Activated CD8-positive, alpha-beta memory T cell treated with anti-CD3 and anti-CD28 coated beads, Interleukin-2, amount 10 ng/mL, durations not matched to agents 7 days and 5 days (primary cell): ENCODE data around the gene GSAP. TPM values are rescaled to one million over a fixed set of nuclear protein-coding genes. Genes with fewer than 3 reads are reported as not detected.

ENCODE experiments used
- ATAC-seq: fragments of 150-1000 bp; cut with Tn5 transposase; one replicate; pipeline ENCODE4 v1.10.0; 2021; ENCODE audit warnings: moderate library complexity
- CTCF ChIA-PET: fragments of 350-600 bp; sonication (Branson Sonifier 250); formaldehyde crosslinking; loops from one replicate; lab custom pipeline; 2021; ENCODE audit warnings: antibody characterized with exemption; lab: Charles Lee
- DNase-seq: peaks from one replicate; pipeline ENCODE4 v3.0.0-alpha.2; 2020
- H3K27ac Mint-ChIP-seq: one replicate; pipeline ENCODE4 v1.8.0; 2021; ENCODE audit warnings: mild to moderate bottlenecking, mixed read lengths
- H3K27me3 Mint-ChIP-seq: one replicate; pipeline ENCODE4 v1.8.0; 2021; ENCODE audit warnings: mixed read lengths
- H3K36me3 Mint-ChIP-seq: one replicate; pipeline ENCODE4 v1.8.0; 2021; ENCODE audit warnings: mild to moderate bottlenecking, mixed read lengths
- H3K4me1 Mint-ChIP-seq: one replicate; pipeline ENCODE4 v1.8.0; 2021; ENCODE audit warnings: mixed read lengths
- H3K4me3 Mint-ChIP-seq: one replicate; pipeline ENCODE4 v1.8.0; 2021; ENCODE audit warnings: mild to moderate bottlenecking, moderate library complexity, mixed read lengths
- H3K9me3 Mint-ChIP-seq: one replicate; pipeline ENCODE4 v1.8.0; 2022; ENCODE audit warnings: low read depth, mixed read lengths
- total RNA-seq, 2 experiments: library from RNA; stranded (reverse); gene quantifications; one replicate each; pipeline ENCODE4 v1.2.3, GENCODE V29; 2021

The GSAP gene
- total RNA-seq, 2 experiments from 2014 or later, result 3.5 to 4.0 TPM

- CTCF ChIA-PET, result interaction anchor here (0.6 to 1.3 kb wide), 2 partner anchors 11 to 643 kb away, joined by 3 to 6 read pairs; no protein-coding TSS in a partner anchor
- Mint-ChIP-seq H3K27ac (no peak overlapping the region), H3K4me3 (no peak overlapping the region)
These were observed 95.4 kb downstream of the GSAP start for GRCh38 chr7:77320714-77321113.

GRCh38 chr7:77320137-77320536, 96.0 kb downstream of the GSAP start:
- no peak overlapping the region for H3K27ac Mint-ChIP-seq
- peaks cover 2% of the 10 kb centered on the region for H3K9me3 Mint-ChIP-seq
- DNase-seq, result no peak
- H3K4me1 Mint-ChIP-seq, result no peaks in the 10 kb centered on the region
- CTCF ChIA-PET, result no interaction called here
- ATAC-seq, result no peak
- no peaks in the 10 kb centered on the region for H3K27me3 Mint-ChIP-seq
- peaks cover 5% of the 10 kb centered on the region for H3K36me3 Mint-ChIP-seq
- H3K4me3 Mint-ChIP-seq, result no peak overlapping the region

More at GRCh38 chr7:77320714-77321113, 95.4 kb downstream of the GSAP start:
- no peaks in the 10 kb centered on the region for H3K27me3 Mint-ChIP-seq
- peaks cover 2% of the 10 kb centered on the region for H3K9me3 Mint-ChIP-seq
- peaks cover under 1% of the 10 kb centered on the region for H3K4me1 Mint-ChIP-seq
- no peak for DNase-seq
- ATAC-seq, result no peak
- peaks cover 5% of the 10 kb centered on the region for H3K36me3 Mint-ChIP-seq

GRCh38 chr7:77318019-77318418, 98.1 kb downstream of the GSAP start:
- DNase-seq, result no peak
- Mint-ChIP-seq H3K4me3 (no peak overlapping the region), H3K27ac (no peak overlapping the region), H3K4me1 (no peaks in the 10 kb centered on the region), H3K9me3 (peaks cover 2% of the 10 kb centered on the region), H3K36me3 (peaks cover 5% of the 10 kb centered on the region), H3K27me3 (no peaks in the 10 kb centered on the region)
- no peak for ATAC-seq
- CTCF ChIA-PET, result interaction anchor here (1.1 kb wide), 1 partner anchor 13 kb away, joined by 5 read pairs; no protein-coding TSS in a partner anchor

- no peak overlapping the region for H3K4me3 Mint-ChIP-seq
- H3K9me3 Mint-ChIP-seq, result peaks cover 2% of the 10 kb centered on the region
- no peak for DNase-seq
- no peaks in the 10 kb centered on the region for H3K4me1 Mint-ChIP-seq
- CTCF ChIA-PET, result no interaction called here
- H3K36me3 Mint-ChIP-seq, result peaks cover 5% of the 10 kb centered on the region
- H3K27ac Mint-ChIP-seq, result no peak overlapping the region
- no peak for ATAC-seq
- no peaks in the 10 kb centered on the region for H3K27me3 Mint-ChIP-seq
These were observed 99.8 kb downstream of the GSAP start for GRCh38 chr7:77316219-77316978.

- H3K27ac Mint-ChIP-seq, result no peak overlapping the region
- H3K4me1 Mint-ChIP-seq, result no peaks in the 10 kb centered on the region
- DNase-seq (no peak), ATAC-seq (no peak)
- H3K9me3 Mint-ChIP-seq, result peaks cover 2% of the 10 kb centered on the region
- peaks cover 5% of the 10 kb centered on the region for H3K36me3 Mint-ChIP-seq
- H3K4me3 Mint-ChIP-seq, result no peak overlapping the region
- CTCF ChIA-PET, result no interaction called here
- H3K27me3 Mint-ChIP-seq, result no peaks in the 10 kb centered on the region
These were observed 101.0 kb downstream of the GSAP start for GRCh38 chr7:77315182-77315591.

- Mint-ChIP-seq H3K4me1 (no peaks in the 10 kb centered on the region), H3K27ac (no peak overlapping the region), H3K27me3 (no peaks in the 10 kb centered on the region), H3K36me3 (peaks cover 5% of the 10 kb centered on the region), H3K9me3 (no peaks in the 10 kb centered on the region), H3K4me3 (no peak overlapping the region)
- CTCF ChIA-PET, result no interaction called here
- no peak for DNase-seq
- no peak for ATAC-seq
These were observed 102.2 kb downstream of the GSAP start for GRCh38 chr7:77313876-77314480.

- H3K27ac Mint-ChIP-seq, result no peak overlapping the region
- no peak overlapping the region for H3K4me3 Mint-ChIP-seq
- H3K27me3 Mint-ChIP-seq, result no peaks in the 10 kb centered on the region
- ATAC-seq (no peak), DNase-seq (no peak)
- no peaks in the 10 kb centered on the region for H3K9me3 Mint-ChIP-seq
- no peaks in the 10 kb centered on the region for H3K4me1 Mint-ChIP-seq
- peaks cover 5% of the 10 kb centered on the region for H3K36me3 Mint-ChIP-seq
- CTCF ChIA-PET, result no interaction called here
These were observed 103.1 kb downstream of the GSAP start for GRCh38 chr7:77313085-77313484.

- Mint-ChIP-seq H3K4me1 (no peaks in the 10 kb centered on the region), H3K27me3 (no peaks in the 10 kb centered on the region), H3K27ac (no peak overlapping the region), H3K9me3 (no peaks in the 10 kb centered on the region), H3K36me3 (no peaks in the 10 kb centered on the region), H3K4me3 (no peak overlapping the region)
- ATAC-seq (no peak), DNase-seq (no peak)
- CTCF ChIA-PET, result no interaction called here
These were observed 105.2 kb downstream of the GSAP start for GRCh38 chr7:77310982-77311381.

GRCh38 chr7:77309714-77310220, 106.4 kb downstream of the GSAP start:
- DNase-seq (no peak), ATAC-seq (no peak)
- Mint-ChIP-seq H3K27ac (no peak overlapping the region), H3K27me3 (no peaks in the 10 kb centered on the region), H3K36me3 (peaks cover 6% of the 10 kb centered on the region), H3K4me1 (no peaks in the 10 kb centered on the region), H3K4me3 (no peak overlapping the region), H3K9me3 (no peaks in the 10 kb centered on the region)
- CTCF ChIA-PET, result no interaction called here

GRCh38 chr7:77308792-77309191, 107.4 kb downstream of the GSAP start:
- CTCF ChIA-PET, result no interaction called here
- ATAC-seq (no peak), DNase-seq (no peak)
- H3K27me3 Mint-ChIP-seq, result no peaks in the 10 kb centered on the region
- H3K9me3 Mint-ChIP-seq, result no peaks in the 10 kb centered on the region
- H3K4me3 Mint-ChIP-seq, result no peak overlapping the region
- no peak overlapping the region for H3K27ac Mint-ChIP-seq
- H3K4me1 Mint-ChIP-seq, result no peaks in the 10 kb centered on the region
- peaks cover 11% of the 10 kb centered on the region for H3K36me3 Mint-ChIP-seq

GRCh38 chr7:77306231-77307067, 109.7 kb downstream of the GSAP start:
- Mint-ChIP-seq H3K4me3 (no peak overlapping the region), H3K4me1 (no peaks in the 10 kb centered on the region), H3K9me3 (no peaks in the 10 kb centered on the region), H3K27me3 (no peaks in the 10 kb centered on the region), H3K36me3 (peaks cover 11% of the 10 kb centered on the region), H3K27ac (no peak overlapping the region)
- CTCF ChIA-PET, result no interaction called here
- no peak for DNase-seq
- ATAC-seq, result no peak

- CTCF ChIA-PET, result no interaction called here
- Mint-ChIP-seq H3K27me3 (no peaks in the 10 kb centered on the region), H3K4me3 (no peak overlapping the region), H3K9me3 (no peaks in the 10 kb centered on the region), H3K4me1 (no peaks in the 10 kb centered on the region), H3K27ac (no peak overlapping the region), H3K36me3 (peaks cover 6% of the 10 kb centered on the region)
- ATAC-seq, result no peak
- DNase-seq, result no peak
These were observed 120.6 kb downstream of the GSAP start for GRCh38 chr7:77295549-77295948.

GRCh38 chr7:77293046-77293445, 123.1 kb downstream of the GSAP start:
- CTCF ChIA-PET, result no interaction called here

More at GRCh38 chr7:77293046-77293445, 123.1 kb downstream of the GSAP start:
- Mint-ChIP-seq H3K4me3 (no peak overlapping the region), H3K27ac (no peak overlapping the region), H3K9me3 (no peaks in the 10 kb centered on the region), H3K27me3 (no peaks in the 10 kb centered on the region), H3K36me3 (peaks cover 9% of the 10 kb centered on the region), H3K4me1 (no peaks in the 10 kb centered on the region)
- DNase-seq (no peak), ATAC-seq (no peak)
